Aortic smooth muscle cell (primary cell): ENCODE data around the gene ZXDA. TPM values are rescaled to one million over a fixed set of nuclear protein-coding genes. Genes with fewer than 3 reads are reported as not detected.

ENCODE experiments used
- total RNA-seq: library from RNA; depleted of rRNA; stranded (reverse); fragments of >200 nt; gene quantifications from 2 replicates; pipeline ENCODE4 v1.2.3, GENCODE V29; 2014

The ZXDA gene
- total RNA-seq = 6.2 and 6.5 TPM in 2 replicates

GRCh38 chrX:57910287-57910912, at the start of gene ZXDA:
TSS of gene ZXDA (minus strand) at chrX:57910458. CDS start at chrX:57910420, 38 bp downstream.

Other genes with a start within 250 kb of the ZXDA start
- gene NLRP2B, start 230.2 kb downstream of the ZXDA start, total RNA-seq = not detected in 2 replicates